Uterus (tissue), 2 donors: ENCODE measurements around the gene SPON1.

Experiments
- POLR2A ChIP-seq, 2 donors: fragments of 450-650 bp; IDR thresholded peaks; one replicate each; pipeline ENCODE4 v1.6.1; 2016; ENCODE audit warnings: antibody characterized with exemption in 2 of 2, mild to moderate bottlenecking in 1 of 2, moderate library complexity in 1 of 2
- TF ChIP-seq, protein P1 (sequence below), 4 experiments: fragments of 200-600 bp in 2 of 4; fragments of 450-650 bp in 2 of 4; sonication (generic) in 2 of 4; IDR thresholded peaks; one replicate each; pipeline ENCODE4 v1.5.1; 2016 to 2019; ENCODE audit warnings: antibody characterized with exemption in 4 of 4, mild to moderate bottlenecking in 2 of 4, moderate library complexity in 1 of 4

DNA sequence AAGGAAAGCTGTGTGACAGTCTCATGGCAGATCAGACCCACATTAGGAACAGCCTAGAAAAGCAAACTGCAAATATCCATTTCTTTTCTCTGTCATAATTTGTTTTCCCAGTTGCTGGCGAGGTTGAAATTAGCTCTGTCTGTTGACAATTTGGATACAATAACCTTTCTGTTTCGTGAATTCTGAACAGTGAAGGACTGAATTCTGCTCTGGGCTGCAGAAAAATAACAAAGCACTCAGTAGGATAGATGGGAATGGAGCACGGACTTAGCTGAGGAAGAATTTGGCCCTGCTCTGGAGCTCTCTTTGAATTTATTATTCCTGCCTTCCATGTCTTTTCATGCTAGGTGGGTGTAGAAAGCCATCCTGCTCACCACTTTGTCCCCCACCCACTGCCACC is 256.2 kb downstream of the SPON1 start:
- TF ChIP-seq, protein P1, sequence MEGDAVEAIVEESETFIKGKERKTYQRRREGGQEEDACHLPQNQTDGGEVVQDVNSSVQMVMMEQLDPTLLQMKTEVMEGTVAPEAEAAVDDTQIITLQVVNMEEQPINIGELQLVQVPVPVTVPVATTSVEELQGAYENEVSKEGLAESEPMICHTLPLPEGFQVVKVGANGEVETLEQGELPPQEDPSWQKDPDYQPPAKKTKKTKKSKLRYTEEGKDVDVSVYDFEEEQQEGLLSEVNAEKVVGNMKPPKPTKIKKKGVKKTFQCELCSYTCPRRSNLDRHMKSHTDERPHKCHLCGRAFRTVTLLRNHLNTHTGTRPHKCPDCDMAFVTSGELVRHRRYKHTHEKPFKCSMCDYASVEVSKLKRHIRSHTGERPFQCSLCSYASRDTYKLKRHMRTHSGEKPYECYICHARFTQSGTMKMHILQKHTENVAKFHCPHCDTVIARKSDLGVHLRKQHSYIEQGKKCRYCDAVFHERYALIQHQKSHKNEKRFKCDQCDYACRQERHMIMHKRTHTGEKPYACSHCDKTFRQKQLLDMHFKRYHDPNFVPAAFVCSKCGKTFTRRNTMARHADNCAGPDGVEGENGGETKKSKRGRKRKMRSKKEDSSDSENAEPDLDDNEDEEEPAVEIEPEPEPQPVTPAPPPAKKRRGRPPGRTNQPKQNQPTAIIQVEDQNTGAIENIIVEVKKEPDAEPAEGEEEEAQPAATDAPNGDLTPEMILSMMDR (IDR thresholded peaks at IDR 0.05): no peak
- no peak for TF ChIP-seq POLR2A (IDR thresholded peaks at IDR 0.05)
